CD4-positive, alpha-beta T cell treated with Interleukin-6 for 4 hours (primary cell): Measurements from ENCODE around the gene CDRT4.

Source experiments
- DNase-seq: peaks from one replicate; pipeline ENCODE4 v3.0.0-alpha.2; 2020; ENCODE audit warnings: mixed read lengths

Gene CDRT4

DNA sequence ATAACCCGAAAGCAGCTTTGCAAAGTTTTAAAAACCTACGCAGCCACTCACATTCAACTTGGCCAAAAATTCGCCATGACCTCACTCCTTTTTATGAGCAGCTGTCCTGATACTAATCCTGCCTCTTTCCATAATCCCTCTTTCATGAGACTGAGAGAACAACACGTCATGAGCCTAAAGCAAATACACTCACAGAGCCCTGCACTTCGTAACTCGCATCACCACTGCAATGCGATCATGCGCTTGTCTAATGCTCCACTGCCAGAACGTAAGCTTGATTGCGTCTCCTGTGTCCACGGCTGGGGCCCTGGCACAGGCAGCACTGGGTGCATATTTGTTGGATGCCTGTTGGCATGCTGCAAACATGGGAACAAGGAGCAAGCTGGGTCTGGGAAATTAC, 36.2 kb downstream of the CDRT4 start:
- DNase-seq = no peak

DNA sequence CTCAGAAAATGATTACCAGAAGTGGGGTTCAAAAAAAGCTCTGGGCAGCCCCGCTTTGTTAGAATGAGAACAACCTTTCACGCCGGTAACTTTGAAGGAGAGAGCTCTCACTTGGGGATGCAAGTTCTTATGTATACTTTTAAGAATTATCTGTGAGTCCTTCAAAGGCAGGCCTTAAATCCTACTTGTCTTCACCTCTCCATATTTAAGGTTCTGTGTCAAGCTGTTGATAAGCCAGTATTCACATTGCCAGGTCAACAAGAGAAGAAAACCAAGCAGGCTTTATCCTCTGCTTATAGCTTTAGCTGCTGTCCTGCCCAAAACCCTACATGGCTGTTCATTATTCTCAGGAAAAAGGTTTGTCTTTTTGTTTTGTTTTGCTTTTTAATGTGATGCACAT, 42.9 kb downstream of the CDRT4 start:
- no peak for DNase-seq

DNA sequence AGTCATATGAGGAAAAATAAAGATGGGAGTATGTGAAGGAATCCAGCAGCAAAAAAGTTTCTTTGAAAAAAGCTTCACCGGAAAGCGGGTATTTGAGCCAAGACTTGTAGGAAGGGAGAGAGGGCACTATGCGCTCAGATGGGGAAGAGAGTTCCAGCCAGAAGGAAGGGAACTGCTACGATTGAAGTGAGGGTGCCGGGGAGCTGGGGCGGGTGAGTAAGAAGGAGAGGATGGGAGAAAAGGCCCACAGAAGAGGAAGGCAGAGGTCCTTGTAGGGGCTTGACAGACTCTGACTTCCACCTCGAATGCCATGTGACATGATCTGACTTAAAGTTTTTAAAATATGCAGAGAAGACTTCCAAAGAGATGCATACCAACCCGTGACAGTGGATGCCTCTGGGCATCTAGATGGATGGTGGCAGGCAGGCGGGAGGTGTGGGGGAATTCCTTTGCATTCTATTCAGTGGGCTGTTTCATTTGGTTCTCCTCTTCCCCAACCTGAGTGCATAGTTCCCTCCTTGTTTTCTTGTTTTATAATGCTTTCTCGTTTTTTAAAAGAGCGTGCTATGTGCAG, 44.9 kb downstream of the CDRT4 start:
- DNase-seq = no peak

DNA sequence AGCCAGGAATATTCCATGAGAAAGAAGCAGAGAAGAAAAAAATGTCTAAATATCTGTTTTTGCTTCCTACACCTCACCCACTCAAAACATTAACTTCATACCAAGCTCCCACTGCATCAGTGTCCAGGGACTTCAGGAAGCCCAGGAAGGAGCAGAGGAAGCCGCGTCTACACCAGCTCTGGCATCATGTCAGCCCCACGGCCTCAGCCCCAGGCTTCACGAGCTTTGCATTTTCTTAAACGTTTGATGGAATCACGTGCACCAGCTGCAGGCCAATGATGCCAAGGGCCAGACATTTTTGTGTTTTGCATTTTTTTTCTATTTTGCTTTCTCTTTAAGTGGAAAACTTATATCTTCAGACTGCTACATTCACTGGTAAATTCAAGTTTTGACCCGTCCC, 48.6 kb downstream of the CDRT4 start:
- no peak for DNase-seq

DNA sequence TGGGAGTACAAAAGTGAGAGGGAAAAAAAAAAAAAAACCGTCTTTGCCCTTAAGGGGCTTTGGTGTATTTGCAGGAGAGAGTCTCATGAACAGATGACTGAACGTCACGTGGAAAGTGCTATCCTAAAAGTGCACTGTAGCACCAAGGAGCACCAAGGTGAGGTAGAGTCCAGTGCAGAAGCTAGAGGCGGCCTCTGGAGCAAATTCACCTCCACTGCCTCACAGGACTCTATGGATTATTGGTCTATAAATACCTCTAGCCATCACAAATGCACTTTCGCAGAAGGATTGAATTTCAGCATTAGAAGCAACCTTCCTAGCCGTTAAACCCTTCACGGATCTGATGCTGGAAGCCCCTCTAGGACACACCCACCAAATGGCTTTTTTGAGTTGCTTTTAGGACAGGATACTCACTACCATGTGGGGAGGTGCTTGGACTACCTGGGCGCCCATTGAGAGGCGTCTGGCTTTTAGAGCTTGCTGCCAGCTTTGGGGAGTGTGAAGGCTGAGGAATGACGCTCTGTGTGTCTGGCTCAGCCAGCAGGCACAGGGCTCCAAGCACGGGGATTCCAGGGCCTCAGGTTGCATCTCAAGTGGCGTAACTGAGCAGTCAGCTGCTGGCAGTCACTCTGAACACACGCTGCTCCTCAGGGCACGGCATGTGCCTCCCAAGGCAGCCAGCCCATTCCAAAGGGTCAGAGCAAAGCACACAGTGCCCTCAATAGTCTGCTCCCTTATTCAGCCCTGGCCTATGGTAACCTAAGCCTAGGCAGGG, 52.7 kb downstream of the CDRT4 start:
- no peak for DNase-seq

DNA sequence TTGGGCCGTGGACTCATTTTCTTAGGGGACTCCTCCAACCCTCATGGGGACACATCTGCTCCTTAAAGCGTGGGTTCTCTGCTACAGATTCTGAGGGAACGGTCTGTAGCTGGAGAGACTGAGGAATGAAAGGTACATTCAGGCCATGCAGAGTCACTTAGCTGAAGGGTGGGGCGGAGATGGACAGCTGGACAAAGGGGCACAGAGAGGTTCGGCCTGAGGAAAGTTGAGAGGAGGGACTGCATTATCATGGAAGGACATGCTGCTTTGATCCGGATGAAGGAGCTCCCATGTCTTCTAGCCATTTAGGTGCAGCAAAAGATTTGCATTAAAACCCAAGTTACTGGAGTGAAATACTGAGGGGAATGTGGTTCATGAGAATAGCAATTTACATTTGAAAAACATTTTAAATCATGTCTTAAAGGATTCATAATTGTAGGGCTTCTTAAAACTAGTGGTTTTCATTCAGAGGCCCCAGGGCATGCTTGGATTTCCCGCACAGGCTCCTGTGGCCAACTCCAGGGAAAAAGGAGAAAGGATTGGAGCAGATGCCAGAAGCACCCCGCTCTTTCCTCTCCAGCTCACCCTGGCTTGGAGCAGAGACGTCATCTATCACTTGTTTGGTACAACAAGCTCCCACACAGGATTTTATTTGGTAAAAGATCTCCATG, 54.2 kb downstream of the CDRT4 start:
- no peak for DNase-seq

DNA sequence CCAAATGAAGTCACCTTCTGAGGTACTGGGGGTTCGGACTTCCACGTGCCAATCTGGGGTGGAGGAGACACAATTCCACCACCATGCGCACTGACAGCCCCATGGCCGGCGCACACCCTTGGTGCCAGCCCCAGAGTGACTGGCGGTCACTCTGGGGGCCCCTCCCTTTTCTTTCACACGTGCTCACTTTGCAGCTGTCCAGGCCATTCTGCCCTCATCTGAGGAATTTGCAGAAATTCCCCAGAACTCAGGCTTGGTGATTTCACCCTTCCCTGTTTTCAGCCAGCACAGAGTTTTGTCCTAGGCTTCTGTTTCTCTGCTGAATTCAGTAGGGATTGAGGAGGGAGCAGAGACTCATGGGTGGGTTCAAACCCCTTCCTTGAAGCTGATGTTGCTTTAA, 54.8 kb downstream of the CDRT4 start:
- no peak for DNase-seq

DNA sequence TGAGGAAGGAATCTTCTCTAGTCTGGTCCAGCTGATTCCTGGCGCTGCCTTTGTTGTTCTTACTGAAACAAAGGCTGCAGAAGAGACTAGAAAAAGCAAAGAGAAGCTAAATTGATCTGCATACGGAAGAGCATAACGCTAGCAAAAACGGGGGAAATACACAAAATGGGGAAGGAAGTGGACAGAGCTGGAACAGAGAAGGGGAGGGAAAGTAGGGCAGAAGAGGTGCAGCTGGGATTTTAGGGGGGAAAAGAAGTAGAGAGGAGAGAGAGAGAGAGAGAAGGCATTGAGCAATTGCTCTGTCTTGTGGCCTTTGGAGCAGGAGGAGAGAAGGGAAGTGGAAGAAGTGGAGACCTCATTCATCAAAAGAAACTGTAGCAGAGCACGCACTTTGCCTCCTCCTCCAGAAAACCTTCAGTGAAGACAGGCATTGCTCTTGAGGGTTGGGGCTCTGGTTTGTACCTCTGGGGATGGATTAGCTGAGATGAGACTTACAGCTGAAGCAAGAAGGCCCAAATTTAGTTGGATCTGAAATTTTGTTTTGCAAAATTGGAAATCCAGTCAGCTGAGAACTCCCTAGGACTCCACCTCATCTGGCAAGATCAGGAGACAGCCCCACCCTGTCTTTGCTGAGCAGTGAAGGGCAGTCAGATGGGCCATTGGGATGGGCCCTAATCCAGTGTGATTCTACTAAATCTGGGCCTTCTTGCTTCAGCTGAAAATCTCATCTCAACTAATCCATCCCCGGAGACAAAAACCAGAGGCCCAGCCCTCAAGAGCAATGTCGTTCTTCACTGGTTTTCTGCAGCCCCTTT, 55.8 kb downstream of the CDRT4 start:
- DNase-seq = no peak

DNA sequence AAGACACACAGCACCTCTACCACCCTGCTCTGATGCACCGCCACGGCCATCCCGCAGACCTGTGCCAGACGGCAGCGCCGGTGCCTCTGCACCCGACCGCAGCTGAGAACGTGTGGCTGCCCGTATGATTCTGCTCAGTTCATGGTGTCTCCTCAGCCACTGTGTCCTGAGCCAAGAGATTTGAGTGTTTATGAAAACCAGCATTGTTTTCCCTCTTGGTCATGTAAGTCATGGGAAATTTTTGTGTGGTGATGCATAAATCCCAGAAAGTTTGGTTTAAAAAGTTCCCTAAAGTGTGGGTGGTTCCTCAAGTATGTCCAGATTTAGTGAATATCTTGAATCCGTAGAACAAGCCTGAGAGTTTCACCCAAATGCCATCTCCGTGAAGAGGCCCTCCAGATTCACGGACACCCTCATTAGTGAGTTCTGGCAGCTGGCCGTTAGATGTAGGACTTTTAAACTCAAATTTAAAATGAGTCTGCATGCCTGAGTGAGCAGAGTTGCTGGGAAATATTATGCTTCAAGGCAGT, 57.6 kb downstream of the CDRT4 start:
- no peak for DNase-seq

DNA sequence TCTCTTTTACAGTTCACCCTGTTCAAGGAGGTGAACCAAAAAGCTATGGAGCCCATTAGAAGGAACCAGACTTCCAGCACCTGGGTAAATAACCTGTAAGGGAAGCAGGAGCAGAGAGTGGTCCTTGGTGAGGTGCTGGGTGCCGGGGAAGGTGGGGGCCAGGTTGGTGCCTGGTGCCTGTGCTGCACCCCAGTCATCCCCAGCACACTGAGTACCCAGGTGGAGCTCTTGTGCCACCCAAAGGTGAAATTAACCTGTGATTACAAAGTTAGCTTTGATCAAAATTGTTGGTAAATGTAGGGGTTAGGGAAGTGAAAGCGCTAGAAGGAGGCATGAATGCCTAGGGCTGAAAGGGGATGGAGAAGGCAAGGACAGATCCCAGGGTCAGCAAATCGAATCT, 58.6 kb downstream of the CDRT4 start:
- no peak for DNase-seq

DNA sequence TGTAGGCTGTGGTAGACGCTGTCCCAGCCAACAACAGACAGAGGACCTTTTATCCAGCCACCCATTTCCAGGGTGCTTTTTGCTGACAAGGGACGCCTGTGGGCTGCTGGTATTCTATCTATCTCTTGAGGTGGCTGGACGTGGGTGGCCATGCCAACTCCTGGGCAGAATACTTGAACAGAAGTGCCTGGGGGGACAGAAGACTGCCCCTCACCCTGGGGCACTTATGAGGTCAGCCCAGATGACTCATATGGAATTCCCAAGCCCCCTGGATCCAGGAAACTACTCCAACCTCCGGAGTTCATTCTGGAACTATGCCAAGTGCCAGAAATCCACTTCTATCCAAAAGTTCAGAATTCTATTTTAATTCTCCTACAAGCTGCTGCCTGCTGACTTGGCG, 61.3 kb downstream of the CDRT4 start:
- DNase-seq = no peak

DNA sequence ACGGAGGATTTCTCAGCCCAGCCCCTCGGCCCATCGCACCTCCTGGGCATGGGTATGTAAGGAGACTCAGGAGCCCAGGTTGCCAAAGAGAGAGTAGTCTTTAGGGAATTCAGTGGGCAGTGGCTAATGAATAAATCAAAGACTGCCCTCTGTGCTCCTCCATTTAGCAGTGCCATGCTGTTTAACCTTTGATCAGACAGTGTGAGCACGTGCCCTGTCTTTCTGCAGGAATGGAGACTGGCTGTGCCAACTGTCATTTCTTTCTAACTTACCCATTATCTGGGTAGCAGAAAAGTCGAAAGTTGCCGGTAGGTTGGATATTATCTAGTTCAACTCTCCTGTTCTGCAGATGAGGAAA, 62.4 kb downstream of the CDRT4 start:
- no peak for DNase-seq

DNA sequence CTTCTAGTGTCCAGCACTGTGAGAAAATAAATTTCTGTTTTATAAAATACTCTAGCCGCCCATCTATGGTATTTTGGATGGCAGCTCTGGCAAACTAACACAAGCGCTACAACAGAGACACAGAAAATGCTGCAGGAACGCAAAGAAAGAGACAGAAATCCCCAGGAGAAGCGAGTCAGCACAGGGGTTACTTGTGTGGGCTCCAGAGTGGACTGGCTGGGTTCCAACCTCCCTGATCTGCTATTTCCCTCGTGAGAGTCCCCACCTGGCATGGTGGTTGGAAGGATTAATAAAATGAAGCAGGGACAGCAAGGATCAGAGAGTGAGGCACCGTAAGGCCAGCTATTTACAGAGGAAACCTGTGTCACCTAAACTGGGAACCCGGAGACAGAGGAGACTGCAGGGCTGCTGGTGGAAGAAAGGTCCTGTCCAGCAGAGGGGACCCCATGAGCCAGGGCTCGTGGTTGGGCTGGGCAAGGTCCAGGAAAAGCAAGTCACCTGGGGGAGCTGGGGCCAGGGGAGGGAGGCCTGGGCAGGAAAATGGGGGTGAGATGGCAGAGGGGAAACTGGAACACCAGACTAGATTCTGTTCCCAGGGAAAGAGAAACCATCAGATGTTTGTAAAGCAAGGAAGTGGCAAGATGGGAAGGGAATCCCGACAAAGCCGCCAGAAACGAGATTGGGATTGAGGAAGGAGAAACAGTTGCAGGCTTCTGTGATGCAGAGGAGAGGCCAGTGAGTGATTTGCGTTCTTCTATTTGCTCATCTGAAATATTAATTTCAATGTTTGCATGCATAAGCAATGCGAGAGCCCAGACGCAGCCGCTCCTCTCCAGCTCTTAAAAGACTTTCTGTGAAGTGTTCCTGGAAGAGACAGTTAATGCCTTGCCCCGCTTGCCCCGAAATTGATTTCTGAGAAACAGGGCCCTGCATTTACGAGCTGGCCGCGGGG, 63.0 kb downstream of the CDRT4 start:
- no peak for DNase-seq

DNA sequence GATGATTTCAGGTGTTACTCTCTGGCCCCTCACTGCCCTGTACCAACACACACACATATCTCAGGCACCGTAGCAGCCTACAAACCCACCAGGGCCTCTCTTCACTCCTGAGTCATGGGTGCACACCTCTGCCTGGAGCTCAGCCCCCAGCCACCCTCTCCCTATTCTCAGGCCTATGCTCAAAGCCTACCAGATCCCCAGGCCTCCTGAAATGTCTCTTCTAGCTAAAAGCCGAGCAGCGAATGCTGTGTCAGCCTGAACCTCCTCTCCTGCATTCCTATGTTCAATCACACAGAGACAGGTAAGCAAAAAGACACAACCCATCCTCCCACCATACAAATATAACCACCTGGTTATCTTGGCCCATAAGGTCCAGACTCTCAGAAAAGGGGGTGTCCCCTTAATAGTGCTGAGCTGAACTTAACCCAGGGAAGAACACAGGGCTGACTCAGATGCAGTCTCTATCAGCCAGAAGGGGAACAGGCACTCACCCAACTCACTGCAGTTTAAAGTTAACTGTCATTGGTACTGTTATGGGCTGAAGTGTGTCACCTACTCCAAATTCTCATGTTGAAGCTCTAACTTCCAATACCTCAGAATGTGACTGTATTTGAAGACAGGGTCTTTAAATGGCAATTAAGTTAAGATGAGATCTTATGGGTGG, 64.0 kb downstream of the CDRT4 start:
- DNase-seq = no peak

DNA sequence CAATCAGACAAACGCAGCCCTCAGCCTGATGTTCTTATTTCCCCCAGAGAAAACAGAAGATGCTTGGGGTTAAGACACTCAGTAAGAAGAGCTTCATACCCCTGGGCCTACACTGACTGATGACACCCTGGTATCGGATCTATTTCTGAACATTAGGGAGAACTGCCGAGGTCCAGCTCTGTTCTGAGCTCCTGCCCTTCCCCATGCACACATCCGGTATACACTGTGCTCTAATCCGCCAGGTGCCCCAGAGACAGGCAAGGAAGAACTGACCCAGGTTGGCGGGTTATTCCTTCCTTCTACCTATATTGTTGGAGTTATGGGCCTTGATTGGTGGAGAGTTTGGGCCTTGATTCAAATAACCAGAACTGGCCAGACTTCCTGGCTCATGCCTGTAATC, 68.0 kb downstream of the CDRT4 start:
- DNase-seq = no peak

DNA sequence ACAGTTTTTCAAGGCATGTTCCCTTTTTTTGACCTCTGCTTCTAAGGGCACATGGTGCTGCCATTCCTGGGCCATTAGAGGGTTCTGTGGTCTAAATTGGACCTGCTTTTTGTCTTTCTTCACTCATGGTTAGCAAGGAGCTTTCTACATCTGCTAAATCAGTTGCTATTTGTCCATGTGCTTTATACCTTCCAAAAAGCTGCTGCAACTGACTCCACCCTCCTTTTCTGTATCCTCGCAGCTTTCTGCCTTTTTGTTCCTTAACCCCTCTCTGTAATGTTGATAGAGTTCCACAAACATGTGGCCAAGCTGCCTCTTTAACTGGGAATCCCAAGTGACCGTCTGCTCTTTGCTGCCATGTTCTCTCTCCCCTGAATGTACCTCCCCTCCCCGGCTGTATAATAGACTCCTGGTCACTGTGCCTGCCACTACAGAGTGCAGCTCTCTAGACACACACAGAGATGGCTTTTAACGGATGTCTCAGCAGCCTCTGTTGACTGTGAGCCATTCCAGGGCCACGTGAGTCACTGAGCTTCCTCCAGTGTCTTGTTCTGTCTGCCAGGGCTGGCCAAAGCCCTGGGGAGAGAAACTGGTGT, 68.6 kb downstream of the CDRT4 start:
- no peak for DNase-seq

DNA sequence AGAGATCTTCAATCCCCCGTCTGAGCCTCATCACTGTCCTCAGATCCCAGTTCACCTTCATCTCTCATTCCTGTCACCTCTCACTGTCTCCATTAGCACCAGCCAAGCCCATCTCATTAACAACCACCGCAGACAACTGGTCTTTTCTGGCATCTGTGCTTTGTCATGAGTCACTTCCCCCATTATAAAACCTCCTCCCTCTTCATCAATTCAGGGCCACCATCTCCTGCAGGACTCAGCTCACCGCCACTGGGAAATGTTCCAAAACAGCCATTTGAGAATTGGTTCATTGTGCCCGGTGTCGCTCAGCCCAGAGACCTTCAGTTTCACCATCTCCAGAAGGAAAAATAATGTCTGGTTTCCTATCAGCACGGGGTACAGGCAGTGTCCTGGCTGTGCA, 69.1 kb downstream of the CDRT4 start:
- no peak for DNase-seq

DNA sequence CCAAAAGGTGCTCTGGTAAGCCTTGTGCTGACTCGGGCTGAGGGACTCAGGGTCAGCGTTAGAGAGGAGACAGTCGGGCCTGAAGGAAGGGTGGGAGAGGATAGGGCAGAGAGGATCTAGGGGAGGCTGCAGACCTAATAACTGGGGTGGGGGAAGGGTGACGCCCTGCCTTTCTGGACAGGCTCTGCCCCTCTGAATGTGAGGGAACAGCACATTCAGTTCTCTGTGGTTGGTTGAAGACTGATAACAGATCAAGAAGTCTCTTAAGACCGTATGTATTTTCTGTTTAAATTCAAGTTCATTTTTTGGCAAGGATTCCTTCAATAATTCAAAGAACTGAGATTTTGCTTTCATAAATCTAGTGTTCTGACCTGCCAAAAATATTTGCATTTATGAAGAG, 69.8 kb downstream of the CDRT4 start:
- DNase-seq = no peak

DNA sequence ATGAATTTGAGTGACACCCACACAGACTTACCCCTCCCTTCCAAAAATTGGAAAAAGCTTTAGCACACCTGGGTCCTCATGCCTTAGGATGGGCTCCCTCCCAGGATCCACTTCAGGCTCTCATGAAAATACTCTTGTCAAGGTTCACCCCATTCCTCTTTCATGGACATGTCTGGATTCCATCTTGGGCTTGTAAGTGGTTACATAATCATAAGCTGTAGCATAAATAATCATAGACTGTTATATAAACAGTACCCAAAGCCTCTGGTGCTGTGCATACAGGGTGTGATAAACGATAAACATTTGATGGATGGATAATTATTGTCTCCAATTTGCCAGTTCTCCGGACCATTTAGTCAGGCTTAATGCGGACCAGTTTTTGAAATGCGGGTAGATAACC, 72.3 kb downstream of the CDRT4 start:
- DNase-seq = no peak

DNA sequence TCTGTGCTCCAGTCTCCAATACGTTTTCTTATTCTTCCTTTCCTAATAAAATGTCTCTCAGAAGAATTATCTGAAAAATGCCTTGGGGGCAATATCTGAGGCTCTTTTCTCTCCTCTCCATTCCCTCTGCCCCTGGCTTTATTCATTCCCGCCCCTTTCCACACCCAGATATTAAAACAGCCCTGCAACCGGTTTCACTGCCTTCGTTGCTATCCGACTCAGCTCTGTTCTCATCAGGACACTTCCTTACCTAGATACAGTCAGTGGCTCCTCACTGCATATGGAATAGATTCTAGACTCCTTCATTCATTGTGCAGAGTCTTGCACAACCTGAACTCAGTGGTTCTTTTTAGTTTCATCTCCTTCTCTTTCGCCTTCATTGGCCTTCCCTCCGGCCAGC, 74.0 kb downstream of the CDRT4 start:
- no peak for DNase-seq

DNA sequence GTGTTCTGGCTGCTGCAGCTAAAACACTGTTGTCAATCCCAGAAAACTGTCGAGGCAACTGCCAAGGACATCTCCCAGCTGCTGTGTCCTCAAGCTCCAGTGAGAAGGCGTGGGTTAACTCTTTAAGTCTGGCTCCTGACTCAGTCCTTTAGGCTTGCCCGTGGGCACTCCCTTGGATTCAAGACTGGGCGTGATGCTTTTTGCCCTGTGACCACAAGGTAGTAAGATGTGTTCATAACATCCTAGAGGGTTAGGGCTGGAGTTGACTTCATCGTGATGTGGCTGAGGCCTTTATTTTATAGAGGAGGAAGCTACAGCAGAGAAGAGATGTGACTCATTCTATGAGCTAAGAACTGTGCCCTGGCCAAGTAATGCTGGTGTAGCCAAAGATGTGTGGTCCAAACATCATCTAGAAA, 75.1 kb downstream of the CDRT4 start:
- no peak for DNase-seq
